HL-60 (cell line): ENCODE measurements around the gene SPEF1.

ENCODE experiments used
- DNase-seq, 2 experiments: peaks; one replicate each; pipeline ENCODE4 v3.0.0-alpha.2; 2010 to 2020; ENCODE audit warnings: low read depth in 1 of 2, low spot score in 1 of 2
- H3K27ac ChIP-seq: fragments of 250-450 bp; sonication (Bioruptor Pico); replicated peaks from 2 replicates; pipeline ENCODE4 v1.5.1; 2020; ENCODE audit warnings: mild to moderate bottlenecking, moderate library complexity
- H3K27me3 ChIP-seq: fragments of 250-450 bp; sonication (Bioruptor Pico); 2 replicates; pipeline ENCODE4 v1.5.1; 2021; ENCODE audit warnings: mild to moderate bottlenecking, moderate library complexity; ENCODE audit not compliant: insufficient read depth, poor library complexity, severe bottlenecking
- H3K4me3 ChIP-seq: replicated peaks from 2 replicates; pipeline ENCODE4 v1.5.1; 2011; ENCODE audit warnings: mild to moderate bottlenecking, control low read depth, low read length; ENCODE audit not compliant: insufficient read depth
- CTCF ChIP-seq: IDR thresholded peaks from one replicate; pipeline ENCODE4 v1.5.1; 2011; ENCODE audit warnings: low read length, control low read depth, inconsistent platforms; ENCODE audit not compliant: insufficient read depth
- GABPA ChIP-seq: IDR thresholded peaks from 2 replicates; pipeline ENCODE4 v1.6.1; 2012; ENCODE audit warnings: low read depth
- POLR2AphosphoS5 ChIP-seq: IDR thresholded peaks from 2 replicates; pipeline ENCODE4 v1.6.1; 2012; ENCODE audit warnings: low read depth
- SPI1 ChIP-seq: IDR thresholded peaks from 2 replicates; pipeline ENCODE4 v1.6.1; 2012; ENCODE audit warnings: low read depth, mild to moderate bottlenecking, borderline replicate concordance
- TF ChIP-seq, protein P1 (sequence below): IDR thresholded peaks from 2 replicates; pipeline ENCODE4 v1.6.1; 2012; ENCODE audit warnings: low read depth; ENCODE audit not compliant: insufficient replicate concordance

SPEF1 gene

DNA sequence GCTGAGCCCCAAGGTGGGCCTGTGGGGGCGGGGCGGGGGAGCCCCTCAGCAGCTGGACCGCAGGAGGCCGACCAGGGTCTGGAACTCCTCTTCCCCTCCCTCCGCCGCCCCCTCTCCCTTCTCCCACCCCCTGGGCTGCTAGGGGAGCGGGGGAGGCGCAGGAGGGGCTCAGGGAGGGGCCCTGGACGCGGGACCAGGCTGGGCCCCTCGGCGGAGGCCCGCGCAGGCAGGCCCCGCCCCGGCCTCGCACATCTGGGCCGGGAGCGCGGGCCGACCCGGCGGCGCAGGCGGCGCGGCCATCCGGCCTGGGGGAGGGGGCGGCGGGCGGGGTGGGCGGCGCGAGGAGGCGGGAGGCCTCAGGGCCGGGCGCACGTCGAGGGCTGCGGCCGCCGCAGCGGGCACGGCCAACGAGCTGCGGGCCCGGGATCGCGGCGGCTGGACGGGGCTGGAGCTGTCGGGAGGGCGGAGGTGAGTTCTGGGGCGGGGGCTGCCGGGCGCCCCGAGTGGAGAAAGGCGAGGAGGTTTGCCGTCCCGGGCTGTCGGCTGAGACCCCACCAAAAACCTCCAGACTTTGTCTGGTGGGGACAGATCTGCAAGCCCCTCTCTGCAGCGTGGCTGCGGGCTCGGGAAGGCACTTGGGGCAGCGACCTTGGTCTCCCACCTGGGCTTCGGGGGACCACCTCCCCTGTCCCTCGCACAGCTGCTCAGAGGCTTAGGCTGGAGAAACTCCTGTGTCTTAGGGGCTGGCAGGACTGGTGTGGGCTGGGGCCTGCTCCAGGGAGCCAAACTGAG lies 48.7 kb downstream of the SPEF1 start, which contains the start of gene HSPA12B:
TSS of gene HSPA12B (plus strand) at position 359 of the 792 bp plus-strand sequence. CDS start 5,990 bp downstream, outside the sequence.
- Histone ChIP-seq H3K27ac (no peak within 1 kb of the TSS), H3K27me3 (peaks cover 27% of the 10 kb centered on the region), H3K4me3 (no peak within 1 kb of the TSS)
- TF ChIP-seq CTCF (no peak), POLR2AphosphoS5 (no peak), GABPA (no peak), SPI1 (no peak)
- TF ChIP-seq, protein P1, sequence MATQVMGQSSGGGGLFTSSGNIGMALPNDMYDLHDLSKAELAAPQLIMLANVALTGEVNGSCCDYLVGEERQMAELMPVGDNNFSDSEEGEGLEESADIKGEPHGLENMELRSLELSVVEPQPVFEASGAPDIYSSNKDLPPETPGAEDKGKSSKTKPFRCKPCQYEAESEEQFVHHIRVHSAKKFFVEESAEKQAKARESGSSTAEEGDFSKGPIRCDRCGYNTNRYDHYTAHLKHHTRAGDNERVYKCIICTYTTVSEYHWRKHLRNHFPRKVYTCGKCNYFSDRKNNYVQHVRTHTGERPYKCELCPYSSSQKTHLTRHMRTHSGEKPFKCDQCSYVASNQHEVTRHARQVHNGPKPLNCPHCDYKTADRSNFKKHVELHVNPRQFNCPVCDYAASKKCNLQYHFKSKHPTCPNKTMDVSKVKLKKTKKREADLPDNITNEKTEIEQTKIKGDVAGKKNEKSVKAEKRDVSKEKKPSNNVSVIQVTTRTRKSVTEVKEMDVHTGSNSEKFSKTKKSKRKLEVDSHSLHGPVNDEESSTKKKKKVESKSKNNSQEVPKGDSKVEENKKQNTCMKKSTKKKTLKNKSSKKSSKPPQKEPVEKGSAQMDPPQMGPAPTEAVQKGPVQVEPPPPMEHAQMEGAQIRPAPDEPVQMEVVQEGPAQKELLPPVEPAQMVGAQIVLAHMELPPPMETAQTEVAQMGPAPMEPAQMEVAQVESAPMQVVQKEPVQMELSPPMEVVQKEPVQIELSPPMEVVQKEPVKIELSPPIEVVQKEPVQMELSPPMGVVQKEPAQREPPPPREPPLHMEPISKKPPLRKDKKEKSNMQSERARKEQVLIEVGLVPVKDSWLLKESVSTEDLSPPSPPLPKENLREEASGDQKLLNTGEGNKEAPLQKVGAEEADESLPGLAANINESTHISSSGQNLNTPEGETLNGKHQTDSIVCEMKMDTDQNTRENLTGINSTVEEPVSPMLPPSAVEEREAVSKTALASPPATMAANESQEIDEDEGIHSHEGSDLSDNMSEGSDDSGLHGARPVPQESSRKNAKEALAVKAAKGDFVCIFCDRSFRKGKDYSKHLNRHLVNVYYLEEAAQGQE, result no peak
- no peak for DNase-seq

DNA sequence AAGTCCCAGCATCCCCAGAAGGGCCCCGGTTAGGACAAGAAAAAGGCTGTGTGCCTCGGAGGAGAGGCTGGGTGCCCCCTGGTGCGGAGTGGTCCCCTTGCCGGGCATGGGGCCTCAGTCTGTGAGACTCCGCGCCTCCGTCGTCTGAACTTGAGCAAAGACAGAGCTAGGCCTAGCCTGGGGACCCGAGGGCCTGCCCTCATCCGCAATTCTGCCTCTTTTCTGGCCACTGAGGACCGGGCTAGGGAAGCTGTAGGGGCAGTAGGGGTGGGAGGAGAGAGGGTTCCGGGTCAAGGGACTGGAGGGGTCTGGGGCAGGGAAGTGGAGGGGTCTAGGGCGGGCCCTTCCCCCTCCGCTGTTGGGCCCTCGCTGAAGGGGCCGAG lies 49.3 kb downstream of the SPEF1 start:
- H3K27ac ChIP-seq, result no peak overlapping the region
- TF ChIP-seq CTCF, result no peak
- TF ChIP-seq, protein P1, result no peak
- TF ChIP-seq GABPA, result no peak
- TF ChIP-seq POLR2AphosphoS5, result no peak
- TF ChIP-seq SPI1, result no peak
- DNase-seq, result no peak
- no peak overlapping the region for H3K4me3 ChIP-seq
- H3K27me3 ChIP-seq, result peaks cover 29% of the 10 kb centered on the region

GRCh38 chr20:3730803-3731672 lies 50.2 kb downstream of the SPEF1 start:
- H3K27ac ChIP-seq, result no peak overlapping the region
- no peak for DNase-seq
- no peak overlapping the region for H3K4me3 ChIP-seq
- TF ChIP-seq POLR2AphosphoS5, result no peak
- TF ChIP-seq SPI1, result no peak
- TF ChIP-seq, protein P1, result no peak
- no peak for TF ChIP-seq GABPA
- no peak for TF ChIP-seq CTCF
- H3K27me3 ChIP-seq, result peaks cover 29% of the 10 kb centered on the region
